Progenitor cell of endocrine pancreas (in vitro differentiated cells): ENCODE data around the gene S100A14. TPM values are rescaled to one million over a fixed set of nuclear protein-coding genes. Genes with fewer than 3 reads are reported as not detected.
A peak's percentile ranks its signal among the peaks of the same experiment; 100 is the strongest.
"Not testable (repeated sequence)": the region's sequence is repeated elsewhere in the genome, so short reads cannot be mapped to it uniquely, and the experiment has no call there.

ENCODE experiments used
- DNase-seq: peaks from one replicate; pipeline ENCODE4 v3.0.0; 2021; ENCODE audit warnings: low spot score; ENCODE audit not compliant: unreplicated experiment
- H3K27ac Mint-ChIP-seq: 2 replicates; pipeline ENCODE4 v1.8.0; 2021; ENCODE audit warnings: mild to moderate bottlenecking, moderate library complexity, mixed read lengths
- H3K27me3 Mint-ChIP-seq: 2 replicates; pipeline ENCODE4 v1.8.0; 2021; ENCODE audit warnings: mixed read lengths
- H3K36me3 Mint-ChIP-seq: 2 replicates; pipeline ENCODE4 v1.8.0; 2022; ENCODE audit warnings: mixed read lengths; ENCODE audit not compliant: insufficient read depth
- H3K4me1 Mint-ChIP-seq: 2 replicates; pipeline ENCODE4 v1.8.0; 2021; ENCODE audit warnings: low read depth, mixed read lengths
- H3K4me3 Mint-ChIP-seq: 2 replicates; pipeline ENCODE4 v1.8.0; 2021; ENCODE audit warnings: low read depth, mild to moderate bottlenecking, moderate library complexity, mixed read lengths
- H3K9me3 Mint-ChIP-seq: 2 replicates; pipeline ENCODE4 v1.8.0; 2021; ENCODE audit warnings: low read depth, mixed read lengths
- total RNA-seq: library from RNA; stranded (reverse); gene quantifications from 2 replicates; pipeline ENCODE4 v1.2.1, GENCODE V29; 2021
- TF ChIP-seq, protein P1 (sequence below): fragments of 200-600 bp; sonication (generic); IDR thresholded peaks from one replicate; pipeline ENCODE4 v1.5.0; 2021; ENCODE audit warnings: antibody characterized with exemption, mild to moderate bottlenecking; ENCODE audit not compliant: unreplicated experiment

S100A14 gene
- total RNA-seq, 1 donor from 2014 or later = 1.4 TPM

DNA sequence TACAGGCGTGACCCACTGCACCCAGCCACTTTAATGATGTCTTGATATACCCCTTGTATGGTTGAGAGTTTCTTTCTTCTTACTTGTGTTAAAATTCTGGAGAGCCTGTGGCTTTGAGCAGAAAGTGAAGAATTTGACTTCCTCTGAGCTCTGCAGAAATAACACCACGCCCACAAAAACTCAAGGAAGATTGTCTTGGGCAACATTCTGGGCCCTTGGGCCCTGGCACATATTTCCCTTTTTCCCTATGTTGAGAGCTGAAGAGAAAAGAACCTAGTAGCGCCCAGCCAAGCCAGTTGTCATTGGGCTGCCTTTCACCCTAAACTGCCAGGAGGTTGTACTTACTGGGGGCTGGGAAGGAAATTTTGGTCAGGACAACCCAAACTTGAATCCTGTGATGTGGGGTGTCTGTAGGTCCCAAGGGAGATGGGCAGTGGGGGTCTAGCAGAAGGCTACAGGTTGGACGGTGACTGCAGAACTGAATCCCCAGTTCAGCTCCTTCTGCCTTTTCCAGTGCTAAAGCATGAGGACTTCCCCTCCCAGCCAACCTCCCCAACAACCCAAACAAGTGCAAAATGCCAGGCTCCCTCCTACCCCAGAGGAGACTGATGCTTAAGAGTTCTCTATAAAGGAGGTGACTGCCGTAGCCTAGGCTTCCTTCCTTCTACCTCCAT lies 30.7 kb upstream of the S100A14 start:
- TF ChIP-seq, protein P1, sequence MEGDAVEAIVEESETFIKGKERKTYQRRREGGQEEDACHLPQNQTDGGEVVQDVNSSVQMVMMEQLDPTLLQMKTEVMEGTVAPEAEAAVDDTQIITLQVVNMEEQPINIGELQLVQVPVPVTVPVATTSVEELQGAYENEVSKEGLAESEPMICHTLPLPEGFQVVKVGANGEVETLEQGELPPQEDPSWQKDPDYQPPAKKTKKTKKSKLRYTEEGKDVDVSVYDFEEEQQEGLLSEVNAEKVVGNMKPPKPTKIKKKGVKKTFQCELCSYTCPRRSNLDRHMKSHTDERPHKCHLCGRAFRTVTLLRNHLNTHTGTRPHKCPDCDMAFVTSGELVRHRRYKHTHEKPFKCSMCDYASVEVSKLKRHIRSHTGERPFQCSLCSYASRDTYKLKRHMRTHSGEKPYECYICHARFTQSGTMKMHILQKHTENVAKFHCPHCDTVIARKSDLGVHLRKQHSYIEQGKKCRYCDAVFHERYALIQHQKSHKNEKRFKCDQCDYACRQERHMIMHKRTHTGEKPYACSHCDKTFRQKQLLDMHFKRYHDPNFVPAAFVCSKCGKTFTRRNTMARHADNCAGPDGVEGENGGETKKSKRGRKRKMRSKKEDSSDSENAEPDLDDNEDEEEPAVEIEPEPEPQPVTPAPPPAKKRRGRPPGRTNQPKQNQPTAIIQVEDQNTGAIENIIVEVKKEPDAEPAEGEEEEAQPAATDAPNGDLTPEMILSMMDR = no peak
- H3K9me3 Mint-ChIP-seq = no peaks in the 10 kb centered on the region
- peak overlapping the region; percentile 88 for H3K27ac Mint-ChIP-seq
- peaks cover 37% of the 10 kb centered on the region for H3K4me1 Mint-ChIP-seq
- no peak overlapping the region for H3K4me3 Mint-ChIP-seq
- H3K36me3 Mint-ChIP-seq = peaks cover 27% of the 10 kb centered on the region
- DNase-seq = no peak
- H3K27me3 Mint-ChIP-seq = no peaks in the 10 kb centered on the region

DNA sequence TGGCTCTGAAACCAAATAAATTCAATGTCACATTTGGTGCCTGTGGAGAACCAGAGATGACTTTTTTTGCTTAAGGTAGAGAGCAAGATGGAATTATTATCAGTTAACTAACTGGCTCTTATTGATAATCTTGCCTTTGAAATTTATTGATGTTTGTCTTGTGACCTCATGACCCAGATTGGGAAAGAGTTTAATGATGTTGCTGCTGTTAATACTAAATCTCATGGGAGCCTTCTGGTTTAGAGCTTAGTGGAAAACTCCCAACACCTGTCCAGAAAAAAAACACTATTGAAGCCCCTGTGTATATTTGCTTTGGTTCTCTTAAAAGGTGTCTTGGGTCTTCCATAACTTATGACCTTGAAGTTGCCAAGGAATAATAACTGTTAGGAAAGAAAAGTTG lies 27.7 kb upstream of the S100A14 start:
- DNase-seq = no peak
- TF ChIP-seq, protein P1 = no peak
- Mint-ChIP-seq H3K27ac (peak overlapping the region; percentile 49), H3K4me3 (peak overlapping the region; percentile 22), H3K27me3 (no peaks in the 10 kb centered on the region), H3K36me3 (peaks cover 39% of the 10 kb centered on the region), H3K9me3 (no peaks in the 10 kb centered on the region), H3K4me1 (peaks cover 33% of the 10 kb centered on the region)

- DNase-seq = no peak
- Mint-ChIP-seq H3K4me3 (peak overlapping the region; percentile 22), H3K27me3 (no peaks in the 10 kb centered on the region)
Measured at GRCh38 chr1:153643100-153643499, 27.0 kb upstream of the S100A14 start.

GRCh38 chr1:153642161-153642560 lies 26.0 kb upstream of the S100A14 start:
- H3K36me3 Mint-ChIP-seq = peaks cover 46% of the 10 kb centered on the region
- H3K4me1 Mint-ChIP-seq = peaks cover 38% of the 10 kb centered on the region
- H3K27me3 Mint-ChIP-seq = no peaks in the 10 kb centered on the region
- TF ChIP-seq, protein P1 = no peak
- no peaks in the 10 kb centered on the region for H3K9me3 Mint-ChIP-seq
- no peak for DNase-seq
- H3K27ac Mint-ChIP-seq = peak overlapping the region; percentile 60
- no peak overlapping the region for H3K4me3 Mint-ChIP-seq

More at GRCh38 chr1:153643100-153643499, 27.0 kb upstream of the S100A14 start:
- H3K27ac Mint-ChIP-seq = no peak overlapping the region
- TF ChIP-seq, protein P1 = no peak
- H3K36me3 Mint-ChIP-seq = peaks cover 43% of the 10 kb centered on the region
- no peaks in the 10 kb centered on the region for H3K9me3 Mint-ChIP-seq
- H3K4me1 Mint-ChIP-seq = peaks cover 36% of the 10 kb centered on the region

- TF ChIP-seq, protein P1 = no peak
- no peaks in the 10 kb centered on the region for H3K27me3 Mint-ChIP-seq
- H3K36me3 Mint-ChIP-seq = peaks cover 48% of the 10 kb centered on the region
- peaks cover 42% of the 10 kb centered on the region for H3K4me1 Mint-ChIP-seq
- H3K4me3 Mint-ChIP-seq = no peak overlapping the region
- DNase-seq = no peak
- H3K27ac Mint-ChIP-seq = no peak overlapping the region
- no peaks in the 10 kb centered on the region for H3K9me3 Mint-ChIP-seq
Measured at GRCh38 chr1:153640861-153641260, 24.7 kb upstream of the S100A14 start.

GRCh38 chr1:153640213-153640612 lies 24.1 kb upstream of the S100A14 start:
- H3K36me3 Mint-ChIP-seq = peaks cover 43% of the 10 kb centered on the region
- not testable (repeated sequence) for H3K27ac Mint-ChIP-seq, H3K4me3 Mint-ChIP-seq

More at GRCh38 chr1:153640213-153640612, 24.1 kb upstream of the S100A14 start:
- not testable (repeated sequence) for DNase-seq, H3K27me3 Mint-ChIP-seq, H3K9me3 Mint-ChIP-seq
- peaks cover 44% of the 10 kb centered on the region for H3K4me1 Mint-ChIP-seq
